Omental fat pad (tissue), 4 donors: Measurements from ENCODE around the gene APOC4. TPM values are rescaled to one million over a fixed set of nuclear protein-coding genes. Genes with fewer than 3 reads are reported as not detected.

ENCODE experiments used
- ATAC-seq: fragments of 150-250 bp; one replicate; pipeline ENCODE4 v1.9.1; 2016; ENCODE audit warnings: mild to moderate bottlenecking, moderate library complexity; ENCODE audit not compliant: low FRiP score
- DNase-seq: peaks from one replicate; pipeline ENCODE4 v3.0.0-alpha.2; 2019; ENCODE audit warnings: low spot score
- total RNA-seq, 4 donors: library from RNA; depleted of rRNA; stranded (reverse); fragments of >200 nt; gene quantifications; one replicate each; pipeline ENCODE4 v1.1.0, GENCODE V29; 2016
- TF ChIP-seq, protein P1 (sequence below), 3 donors: fragments of 450-650 bp; IDR thresholded peaks; one replicate each; pipeline ENCODE4 v1.5.1; 2016 to 2017; ENCODE audit warnings: antibody characterized with exemption in 3 of 3, mild to moderate bottlenecking in 3 of 3, moderate library complexity in 2 of 3

Gene APOC4
- total RNA-seq, 4 donors from 2014 or later: not detected

DNA sequence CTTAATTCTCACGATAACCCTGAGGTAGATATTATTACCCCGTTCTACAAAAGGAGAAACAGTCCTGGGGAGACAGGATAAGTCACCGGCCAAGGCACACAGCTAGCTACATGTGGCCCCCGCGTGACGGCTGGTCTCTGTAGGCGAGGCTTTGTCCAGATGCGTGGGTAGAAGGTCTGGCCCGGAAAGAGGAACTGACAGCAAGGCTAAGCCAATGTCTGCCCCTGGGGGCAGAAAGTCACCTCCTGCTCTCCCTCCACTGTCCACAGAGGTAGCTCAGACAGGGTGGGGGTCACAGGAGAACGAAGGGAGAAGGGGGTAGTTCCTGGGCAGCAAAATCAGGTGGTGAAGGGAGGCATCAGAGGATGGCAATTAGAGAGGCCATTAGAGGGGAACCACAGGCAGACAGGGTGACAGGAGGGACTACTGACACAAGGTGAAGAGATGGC lies 1.8 kb downstream of the APOC4 start:
- TF ChIP-seq, protein P1, sequence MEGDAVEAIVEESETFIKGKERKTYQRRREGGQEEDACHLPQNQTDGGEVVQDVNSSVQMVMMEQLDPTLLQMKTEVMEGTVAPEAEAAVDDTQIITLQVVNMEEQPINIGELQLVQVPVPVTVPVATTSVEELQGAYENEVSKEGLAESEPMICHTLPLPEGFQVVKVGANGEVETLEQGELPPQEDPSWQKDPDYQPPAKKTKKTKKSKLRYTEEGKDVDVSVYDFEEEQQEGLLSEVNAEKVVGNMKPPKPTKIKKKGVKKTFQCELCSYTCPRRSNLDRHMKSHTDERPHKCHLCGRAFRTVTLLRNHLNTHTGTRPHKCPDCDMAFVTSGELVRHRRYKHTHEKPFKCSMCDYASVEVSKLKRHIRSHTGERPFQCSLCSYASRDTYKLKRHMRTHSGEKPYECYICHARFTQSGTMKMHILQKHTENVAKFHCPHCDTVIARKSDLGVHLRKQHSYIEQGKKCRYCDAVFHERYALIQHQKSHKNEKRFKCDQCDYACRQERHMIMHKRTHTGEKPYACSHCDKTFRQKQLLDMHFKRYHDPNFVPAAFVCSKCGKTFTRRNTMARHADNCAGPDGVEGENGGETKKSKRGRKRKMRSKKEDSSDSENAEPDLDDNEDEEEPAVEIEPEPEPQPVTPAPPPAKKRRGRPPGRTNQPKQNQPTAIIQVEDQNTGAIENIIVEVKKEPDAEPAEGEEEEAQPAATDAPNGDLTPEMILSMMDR (IDR thresholded peaks at IDR 0.05): no peak
- DNase-seq: no peak
- no peak for ATAC-seq

DNA sequence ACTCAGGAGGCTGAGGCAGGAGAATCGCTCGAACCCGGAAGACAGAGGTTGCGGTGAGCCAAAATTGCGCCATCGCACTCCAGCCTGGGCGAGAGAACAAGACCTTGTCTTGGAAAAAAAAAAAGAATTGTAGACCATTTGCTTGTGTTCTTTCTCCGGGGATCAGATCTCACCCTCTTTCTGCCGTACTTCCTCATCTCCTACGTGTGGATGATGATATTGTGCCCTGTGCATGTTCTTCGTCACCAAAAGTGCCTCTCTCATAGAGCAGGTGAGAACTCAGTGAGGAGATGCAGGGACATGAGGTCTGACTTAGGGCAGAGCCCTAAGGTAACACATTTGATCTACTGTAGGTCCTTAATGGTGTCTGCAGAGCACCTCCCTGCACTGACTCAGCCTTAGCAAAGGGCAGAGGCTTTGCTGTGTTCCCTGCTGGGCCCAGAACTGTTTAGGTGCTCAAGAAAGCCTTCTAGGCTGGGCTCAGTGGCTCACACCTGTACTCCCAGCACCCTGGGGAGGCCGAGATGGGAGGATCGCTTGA lies 5.1 kb downstream of the APOC4 start:
- ATAC-seq (no peak), DNase-seq (no peak)
- TF ChIP-seq, protein P1 (IDR thresholded peaks at IDR 0.05): no peak

- DNase-seq (no peak), ATAC-seq (no peak)
- TF ChIP-seq, protein P1 (IDR thresholded peaks at IDR 0.05): no peak
Measured at GRCh38 chr19:44948237-44948636, 6.2 kb downstream of the APOC4 start.

DNA sequence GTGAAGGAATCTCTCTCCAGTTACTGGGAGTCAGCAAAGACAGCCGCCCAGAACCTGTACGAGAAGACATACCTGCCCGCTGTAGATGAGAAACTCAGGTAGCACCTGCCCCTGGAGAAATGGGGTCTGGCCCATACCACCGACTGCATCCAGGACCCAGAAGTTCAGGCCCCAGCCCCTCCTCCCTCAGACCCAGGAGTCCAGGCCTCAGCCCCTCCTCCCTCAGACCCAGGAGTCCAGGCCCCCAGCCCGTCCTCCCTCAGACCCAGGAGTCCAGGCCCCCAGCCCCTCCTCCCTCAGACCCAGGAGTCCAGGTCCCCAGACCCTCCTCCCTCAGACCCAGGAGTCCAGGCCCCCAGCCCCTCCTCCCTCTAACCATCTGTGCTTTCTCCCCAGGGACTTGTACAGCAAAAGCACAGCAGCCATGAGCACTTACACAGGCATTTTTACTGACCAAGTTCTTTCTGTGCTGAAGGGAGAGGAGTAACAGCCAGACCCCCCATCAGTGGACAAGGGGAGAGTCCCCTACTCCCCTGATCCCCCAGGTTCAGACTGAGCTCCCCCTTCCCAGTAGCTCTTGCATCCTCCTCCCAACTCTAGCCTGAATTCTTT lies 6.8 kb downstream of the APOC4 start:
- no peak for DNase-seq
- TF ChIP-seq, protein P1 (IDR thresholded peaks at IDR 0.05): no peak
- no peak for ATAC-seq

GRCh38 chr19:44949550-44949949 lies 7.5 kb downstream of the APOC4 start:
- TF ChIP-seq, protein P1 (IDR thresholded peaks at IDR 0.05): no peak
- DNase-seq (no peak), ATAC-seq (no peak)

DNA sequence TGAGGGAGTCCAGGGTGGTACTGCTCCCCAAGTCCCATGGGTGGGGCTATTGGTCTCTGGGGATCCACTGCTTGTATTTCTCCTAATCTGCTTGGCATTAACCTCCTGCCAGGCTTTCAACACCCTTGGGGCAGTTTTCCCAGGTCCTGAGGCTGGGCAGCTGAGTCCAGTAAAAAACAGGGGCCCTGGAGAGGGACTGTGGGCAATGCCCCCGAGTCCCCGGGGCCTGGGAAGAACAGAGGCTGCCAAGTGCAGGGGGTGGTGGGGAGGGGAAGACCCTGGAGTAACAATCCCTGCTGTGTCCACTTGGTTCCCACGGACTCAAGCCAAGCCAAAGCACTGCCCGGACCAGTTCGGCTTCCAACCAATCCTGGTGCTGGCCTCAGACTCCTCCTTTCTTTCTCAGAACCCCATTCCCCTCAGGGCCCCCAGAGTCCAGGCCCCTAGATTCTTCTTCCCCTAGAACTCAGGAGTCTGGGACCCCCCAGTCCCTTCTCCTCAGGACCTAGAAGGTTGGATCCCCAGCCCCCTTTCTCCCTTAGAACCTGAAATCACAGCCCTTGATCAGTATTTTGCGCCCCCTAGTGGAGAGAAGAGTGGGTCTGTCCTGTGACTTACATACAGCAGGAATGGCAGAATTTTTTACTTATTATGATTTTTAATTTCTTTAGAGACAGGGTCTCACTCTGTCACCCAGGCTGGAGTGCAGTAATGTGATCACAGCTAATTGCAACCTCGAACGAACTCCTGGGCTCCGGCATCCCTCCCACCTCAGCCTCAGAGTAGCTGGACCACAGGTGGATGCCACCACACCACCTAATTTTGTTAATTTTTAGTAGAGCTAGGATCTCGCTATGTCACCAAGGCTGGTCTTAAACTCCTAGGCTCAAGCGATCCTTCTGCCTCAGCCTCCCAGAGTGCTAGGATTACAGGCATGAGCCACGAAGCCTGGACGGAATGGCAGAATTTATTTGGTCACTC lies 9.4 kb downstream of the APOC4 start:
- peak; percentile 56 for DNase-seq
- TF ChIP-seq, protein P1 (IDR thresholded peaks at IDR 0.05): peak in 2 of 3 donors; percentile 64 to 84
- no peak for ATAC-seq
